ENCODE measurements around the gene DTNB. TPM values are rescaled to one million over a fixed set of nuclear protein-coding genes. Genes with fewer than 3 reads are reported as not detected.

Gene DTNB
- total and polyA plus RNA-seq, 2 donors (not counting 3 experiments of a cell fraction or from before 2014, with no cell fraction given), result 11.5 to 17.0 TPM

DNA sequence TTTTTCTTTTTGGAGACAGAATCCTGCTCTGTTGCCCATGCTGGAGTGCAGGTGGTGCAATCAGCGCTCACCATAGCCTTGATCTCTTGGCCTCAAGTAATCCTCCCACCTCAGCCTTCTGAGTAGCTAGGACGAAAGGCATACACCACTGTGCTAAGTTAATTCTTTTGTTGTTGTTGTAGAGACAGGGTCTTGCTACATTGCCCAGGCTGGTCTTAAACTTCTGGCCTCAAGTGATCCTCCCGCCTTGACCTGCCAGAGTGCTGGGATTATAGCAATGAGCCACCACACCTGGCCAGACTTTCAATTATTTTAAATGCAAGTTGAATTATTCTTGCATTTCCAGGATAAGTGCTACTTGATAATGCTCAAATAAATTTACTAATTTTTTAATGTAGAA, 126.5 kb downstream of the DTNB start:
- POLR2A ChIA-PET, result no interaction called here
- FAIRE-seq, result no peak

DNA sequence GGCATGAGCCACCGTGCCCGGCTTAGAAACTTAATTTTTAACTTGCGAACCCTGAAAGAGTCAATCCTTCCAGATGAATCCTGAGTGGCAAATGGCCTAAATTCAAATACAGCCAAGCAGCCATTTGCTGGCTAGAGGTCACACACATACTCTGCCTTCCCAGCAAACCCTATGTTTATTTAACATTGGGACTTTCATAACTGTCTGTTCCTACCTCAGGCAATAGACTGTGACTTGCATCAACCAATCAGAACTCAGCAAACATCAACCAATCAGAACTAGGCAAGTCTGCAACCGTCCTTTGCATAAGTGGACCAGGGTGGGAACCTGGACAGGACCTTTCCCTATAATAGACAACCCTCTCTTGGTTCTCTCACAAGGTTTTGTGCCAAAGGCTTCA, 127.5 kb downstream of the DTNB start:
- Histone ChIP-seq H4K20me1 (replicated peaks; ENCODE audit: control insufficient read depth, extremely low read depth, insufficient read depth, low read length) (no peaks in the 10 kb centered on the region), H3K9me3 (replicated peaks; ENCODE audit: control insufficient read depth, insufficient read depth, low read length) (no peaks in the 10 kb centered on the region), H3K36me3 (ENCODE audit: control insufficient read depth in 2 of 2, extremely low read depth in 1 of 2, insufficient read depth in 2 of 2, low read length in 2 of 2) (no peaks in the 10 kb centered on the region), H2AFZ (ENCODE audit: low read depth, low read length) (no peak overlapping the region), H3K4me2 (ENCODE audit: insufficient read depth, low read length) (no peak overlapping the region), H3K79me2 (ENCODE audit: control insufficient read depth, insufficient read depth, low read length) (no peaks in the 10 kb centered on the region), H3K9me1 (replicated peaks; ENCODE audit: control insufficient read depth, extremely low read depth, insufficient read depth, low read length) (no peaks in the 10 kb centered on the region), H3K27me3 (ENCODE audit: control insufficient read depth in 2 of 2, insufficient read depth in 2 of 2, low read length in 2 of 2) (no peaks in the 10 kb centered on the region), H3K4me3 (replicated peaks in 1 of 3; ENCODE audit: insufficient read depth in 1 of 3, low read depth in 1 of 3, low read length in 3 of 3) (no peak overlapping the region), H3K9ac (replicated peaks; ENCODE audit: extremely low read depth, insufficient read depth, low read length) (no peak overlapping the region), H3K27ac (ENCODE audit: insufficient read depth, low read depth, low read length) (no peak overlapping the region), H3K4me1 (ENCODE audit: control insufficient read depth, extremely low read depth, insufficient read depth, low read length) (no peaks in the 10 kb centered on the region)
- dilution Hi-C loops (cut with MboI; ENCODE audit: extremely low pct_ligation_motif_present, low sequenced_read_pairs), result no loop called here
- TF ChIP-seq POLR2A (IDR thresholded peaks at IDR 0.05; ENCODE audit: low read depth, low read length) (no peak), JUN (IDR thresholded peaks at IDR 0.05; ENCODE audit: borderline replicate concordance, insufficient read depth, insufficient read length, low read depth) (no peak), MAX (IDR thresholded peaks at IDR 0.05; ENCODE audit: insufficient read depth, insufficient read length) (no peak), CTCF (IDR thresholded peaks at IDR 0.05; ENCODE audit: extremely low read depth in 1 of 2, insufficient read depth in 1 of 2, low read depth in 1 of 2, low read length in 2 of 2) (no peak), POLR2AphosphoS5 (IDR thresholded peaks at IDR 0.05; ENCODE audit: insufficient read depth, low read depth, low read length) (no peak), MYC (IDR thresholded peaks at IDR 0.05; ENCODE audit: low read depth, low read length) (no peak), GATA2 (IDR thresholded peaks at IDR 0.05; ENCODE audit: insufficient read depth, insufficient read length, low read depth, low read length) (no peak)
- DNase-seq (ENCODE audit: low read depth, low spot score), result no peak
- BruUV-seq (replicated peaks), result no TSS peak
- intact Hi-C loops (cut with micrococcal nuclease), result no loop called here
- ChIA-PET POLR2A (no interaction called here), CTCF (no interaction called here)
- FAIRE-seq, result no peak

More for the DNA sequence above, 126.5 kb downstream of the DTNB start:
- Histone ChIP-seq H3K4me2 (ENCODE audit: insufficient read depth, low read length) (no peak overlapping the region), H3K36me3 (ENCODE audit: control insufficient read depth in 2 of 2, extremely low read depth in 1 of 2, insufficient read depth in 2 of 2, low read length in 2 of 2) (no peaks in the 10 kb centered on the region), H3K9ac (replicated peaks; ENCODE audit: extremely low read depth, insufficient read depth, low read length) (no peak overlapping the region), H2AFZ (ENCODE audit: low read depth, low read length) (no peak overlapping the region), H3K4me1 (ENCODE audit: control insufficient read depth, extremely low read depth, insufficient read depth, low read length) (no peaks in the 10 kb centered on the region), H3K4me3 (replicated peaks in 1 of 3; ENCODE audit: insufficient read depth in 1 of 3, low read depth in 1 of 3, low read length in 3 of 3) (no peak overlapping the region), H4K20me1 (replicated peaks; ENCODE audit: control insufficient read depth, extremely low read depth, insufficient read depth, low read length) (no peaks in the 10 kb centered on the region), H3K27ac (ENCODE audit: insufficient read depth, low read depth, low read length) (no peak overlapping the region), H3K9me3 (replicated peaks; ENCODE audit: control insufficient read depth, insufficient read depth, low read length) (no peaks in the 10 kb centered on the region), H3K79me2 (ENCODE audit: control insufficient read depth, insufficient read depth, low read length) (no peaks in the 10 kb centered on the region), H3K9me1 (replicated peaks; ENCODE audit: control insufficient read depth, extremely low read depth, insufficient read depth, low read length) (no peaks in the 10 kb centered on the region), H3K27me3 (ENCODE audit: control insufficient read depth in 2 of 2, insufficient read depth in 2 of 2, low read length in 2 of 2) (no peaks in the 10 kb centered on the region)
- BruUV-seq (replicated peaks), result no TSS peak
- intact Hi-C loops (cut with micrococcal nuclease) (no loop called here), dilution Hi-C loops (cut with MboI; ENCODE audit: extremely low pct_ligation_motif_present, low sequenced_read_pairs) (no loop called here)
- TF ChIP-seq POLR2AphosphoS5 (IDR thresholded peaks at IDR 0.05; ENCODE audit: insufficient read depth, low read depth, low read length), result no peak
- no peak for DNase-seq (ENCODE audit: low read depth, low spot score)
- CTCF ChIA-PET, result interaction anchor here (1.2 kb wide), 1 partner anchor 9 kb away, joined by 3 read pairs; no protein-coding TSS in a partner anchor
